GM19438 (cell line): ENCODE results near the gene IRAK3.

Source experiments
- ATAC-seq: cut with Tn5 transposase; IDR thresholded peaks from one replicate; pipeline ENCODE4 v1.9.1; 2021; ENCODE audit warnings: low read depth; ENCODE audit not compliant: unreplicated experiment

The IRAK3 gene

DNA sequence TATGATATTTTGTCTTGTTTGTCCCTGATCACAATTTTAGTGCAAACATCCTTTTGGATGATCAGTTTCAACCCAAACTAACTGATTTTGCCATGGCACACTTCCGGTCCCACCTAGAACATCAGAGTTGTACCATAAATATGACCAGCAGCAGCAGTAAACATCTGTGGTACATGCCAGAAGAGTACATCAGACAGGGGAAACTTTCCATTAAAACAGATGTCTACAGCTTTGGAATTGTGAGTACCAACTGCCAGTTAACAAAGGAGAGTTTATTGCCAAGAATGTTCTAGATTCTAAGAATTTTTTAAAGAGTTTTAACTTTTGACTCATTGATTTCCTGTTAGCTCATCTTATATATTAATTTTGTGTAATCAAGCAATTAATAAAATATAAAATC lies 55.4 kb downstream of the IRAK3 start:
- ATAC-seq: no peak

DNA sequence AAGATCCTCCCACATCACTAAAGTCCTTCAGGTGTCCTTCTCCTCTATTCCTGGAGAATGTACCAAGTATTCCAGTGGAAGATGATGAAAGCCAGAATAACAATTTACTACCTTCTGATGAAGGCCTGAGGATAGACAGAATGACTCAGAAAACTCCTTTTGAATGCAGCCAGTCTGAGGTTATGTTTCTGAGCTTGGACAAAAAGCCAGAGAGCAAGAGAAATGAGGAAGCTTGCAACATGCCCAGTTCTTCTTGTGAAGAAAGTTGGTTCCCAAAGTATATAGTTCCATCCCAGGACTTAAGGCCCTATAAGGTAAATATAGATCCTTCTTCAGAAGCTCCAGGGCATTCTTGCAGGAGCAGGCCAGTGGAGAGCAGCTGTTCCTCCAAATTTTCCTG lies 58.7 kb downstream of the IRAK3 start:
- ATAC-seq: no peak

- no peak for ATAC-seq
These were observed 62.0 kb downstream of the IRAK3 start for GRCh38 chr12:66251049-66251448.

- no peak for ATAC-seq
These were observed 63.8 kb downstream of the IRAK3 start for GRCh38 chr12:66252771-66253170.

DNA sequence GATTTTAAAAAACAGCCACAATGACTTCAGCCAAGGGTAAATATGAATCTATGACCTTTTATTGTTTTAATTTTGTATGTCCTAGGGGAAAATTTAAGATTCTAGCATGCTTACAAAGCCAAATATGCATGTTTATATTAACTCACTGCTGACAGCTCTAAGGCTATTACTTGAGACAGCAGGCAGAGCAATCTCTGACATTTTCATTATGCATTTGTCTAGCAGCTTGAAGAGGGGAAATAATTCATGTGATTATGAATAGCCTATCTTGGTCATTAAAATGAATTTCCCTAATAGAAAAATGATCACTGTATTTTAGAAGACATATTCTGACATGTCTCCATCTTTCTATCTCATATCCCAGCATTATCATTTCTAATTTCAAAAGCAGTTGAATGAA lies 66.7 kb downstream of the IRAK3 start:
- ATAC-seq: no peak

DNA sequence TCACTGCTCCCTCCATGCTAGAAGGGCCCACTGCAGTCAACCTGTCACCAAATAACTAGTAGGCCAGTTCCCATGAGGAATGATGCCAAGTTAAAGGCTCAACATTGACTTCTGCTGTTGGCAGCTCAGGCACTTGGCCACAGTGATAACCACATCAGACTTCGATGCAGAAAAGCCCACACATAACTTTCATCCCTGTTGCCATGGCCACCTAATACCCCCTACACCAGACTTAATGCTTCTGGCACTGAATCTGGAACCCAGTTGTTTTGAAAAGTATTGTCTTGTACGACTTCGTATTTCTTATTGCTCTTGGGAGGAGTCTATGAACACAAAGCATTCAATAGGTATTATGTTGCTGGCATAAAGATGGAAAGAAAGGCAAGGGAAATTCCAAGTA lies 69.0 kb downstream of the IRAK3 start:
- ATAC-seq: no peak

GRCh38 chr12:66262737-66263136 lies 73.7 kb downstream of the IRAK3 start:
- ATAC-seq: no peak

DNA sequence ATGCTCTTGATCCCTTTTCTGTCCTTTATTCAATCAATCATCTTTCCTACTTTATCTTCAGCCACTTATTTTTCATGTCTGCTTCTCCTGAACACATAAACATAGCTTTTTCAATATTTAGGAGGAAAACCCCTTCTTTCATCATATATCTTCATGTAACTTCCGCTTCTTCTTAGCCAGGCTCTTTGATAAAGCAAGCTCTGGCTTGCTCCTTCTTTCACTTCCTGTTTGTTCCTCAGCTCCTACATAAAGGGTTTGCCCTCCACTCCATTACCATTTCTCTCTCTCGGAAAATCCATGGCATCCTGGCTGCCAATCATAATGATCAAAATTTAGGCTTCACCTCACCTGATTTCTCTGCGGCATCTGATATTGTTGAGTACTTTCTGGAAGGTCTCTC lies 79.5 kb downstream of the IRAK3 start:
- ATAC-seq: no peak

DNA sequence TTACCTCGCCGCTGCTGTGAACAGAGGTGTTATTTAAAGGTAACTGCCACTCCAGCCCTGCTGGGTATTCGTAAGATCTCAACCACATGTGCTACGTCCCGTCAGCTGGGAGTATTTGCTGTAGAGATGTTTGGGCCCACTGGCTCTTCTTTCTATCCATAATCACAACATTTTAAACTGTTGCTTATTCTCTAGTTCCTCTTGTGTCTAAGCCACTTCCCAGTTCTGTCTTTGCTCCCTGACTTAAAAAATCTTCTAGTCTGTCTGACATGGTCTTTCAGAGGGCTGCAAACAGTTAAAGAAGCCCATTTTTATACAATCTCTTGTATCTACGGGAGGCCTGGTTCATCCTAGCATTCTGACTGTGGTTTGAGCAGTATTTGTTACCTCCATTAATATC lies 80.1 kb downstream of the IRAK3 start:
- no peak for ATAC-seq

DNA sequence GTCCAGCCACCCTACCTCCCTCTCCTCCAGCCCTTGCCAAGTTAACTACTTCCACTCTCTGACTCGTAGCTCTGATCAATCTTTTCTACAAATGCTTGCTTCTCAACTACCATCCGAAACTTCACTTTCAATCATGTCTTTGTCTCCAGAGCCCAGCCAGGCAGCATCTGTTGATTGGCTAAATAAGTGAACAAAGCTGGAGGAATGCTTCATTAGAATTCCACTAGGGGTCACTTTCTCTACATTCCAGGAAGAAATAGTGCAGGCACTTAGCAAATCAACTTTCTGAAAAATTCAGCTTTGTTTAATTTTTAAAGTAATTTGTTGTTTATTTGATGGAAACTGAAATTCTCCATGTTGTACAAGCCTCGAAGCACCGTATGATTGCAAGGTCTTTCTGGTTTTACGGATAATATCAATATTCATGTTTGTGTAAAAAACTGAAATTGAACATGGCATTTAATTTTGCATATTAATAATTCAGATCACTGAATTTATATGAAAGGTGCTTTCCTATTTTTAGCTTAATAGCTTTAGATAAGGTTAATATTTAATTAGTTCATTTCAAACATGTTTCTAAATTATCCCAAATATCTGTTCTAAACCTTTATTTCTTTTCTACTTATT lies 80.9 kb downstream of the IRAK3 start:
- no peak for ATAC-seq

GRCh38 chr12:66270613-66271012 lies 81.6 kb downstream of the IRAK3 start:
- no peak for ATAC-seq

DNA sequence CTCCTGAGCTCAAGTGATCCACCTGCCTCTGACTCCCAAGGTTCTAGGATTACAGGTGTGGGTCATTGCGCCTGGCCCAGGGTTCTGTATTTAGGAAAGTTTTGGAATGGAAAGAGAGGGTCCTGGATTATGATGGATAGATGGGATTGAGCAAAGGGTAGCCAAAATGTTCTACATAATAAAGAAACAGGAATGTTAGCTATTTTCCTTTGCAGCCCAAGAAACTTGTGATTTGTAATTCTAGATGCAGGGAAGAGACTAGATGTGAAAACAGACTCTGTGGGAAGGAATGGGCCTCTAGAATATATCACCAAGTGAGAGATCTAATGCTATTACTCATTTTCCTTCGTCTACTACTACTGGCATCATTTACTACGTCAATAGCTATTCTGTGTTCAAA lies 83.6 kb downstream of the IRAK3 start:
- ATAC-seq: no peak

GRCh38 chr12:66273147-66273546 lies 84.1 kb downstream of the IRAK3 start:
- ATAC-seq: no peak

GRCh38 chr12:66275040-66275439 lies 86.0 kb downstream of the IRAK3 start:
- ATAC-seq: no peak

DNA sequence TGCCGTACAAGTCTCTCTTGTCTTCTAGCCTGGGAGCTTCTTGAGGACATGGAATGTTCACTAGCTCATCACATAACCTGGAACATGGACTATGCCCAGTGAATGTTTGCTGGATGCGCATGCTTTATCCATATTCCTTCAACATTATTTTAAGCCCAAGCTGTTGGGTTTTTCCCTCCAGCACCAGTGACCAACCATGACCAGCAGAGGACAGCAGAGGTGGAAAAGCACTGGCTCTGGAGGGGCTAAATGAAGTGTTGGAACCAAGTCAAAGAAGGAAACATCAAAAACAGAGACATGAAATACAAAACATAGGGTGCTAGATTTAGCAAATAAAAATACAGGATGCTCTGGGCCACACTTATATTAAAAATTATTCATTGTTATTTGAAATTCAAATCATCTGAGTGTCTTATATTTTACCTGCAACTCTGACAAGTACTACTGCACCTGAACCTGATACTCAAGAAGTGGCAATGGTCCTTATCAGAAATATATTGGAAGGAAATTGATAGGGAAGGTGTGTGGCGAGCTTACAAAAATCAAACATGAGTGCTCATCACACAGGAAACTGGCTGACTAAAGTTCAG lies 90.2 kb downstream of the IRAK3 start:
- ATAC-seq: no peak

- no peak for ATAC-seq
These were observed 91.5 kb downstream of the IRAK3 start for GRCh38 chr12:66280561-66280960.

- ATAC-seq: no peak
These were observed 93.2 kb downstream of the IRAK3 start for GRCh38 chr12:66282244-66282643.

- no peak for ATAC-seq
These were observed 98.3 kb downstream of the IRAK3 start for GRCh38 chr12:66287275-66287674.

DNA sequence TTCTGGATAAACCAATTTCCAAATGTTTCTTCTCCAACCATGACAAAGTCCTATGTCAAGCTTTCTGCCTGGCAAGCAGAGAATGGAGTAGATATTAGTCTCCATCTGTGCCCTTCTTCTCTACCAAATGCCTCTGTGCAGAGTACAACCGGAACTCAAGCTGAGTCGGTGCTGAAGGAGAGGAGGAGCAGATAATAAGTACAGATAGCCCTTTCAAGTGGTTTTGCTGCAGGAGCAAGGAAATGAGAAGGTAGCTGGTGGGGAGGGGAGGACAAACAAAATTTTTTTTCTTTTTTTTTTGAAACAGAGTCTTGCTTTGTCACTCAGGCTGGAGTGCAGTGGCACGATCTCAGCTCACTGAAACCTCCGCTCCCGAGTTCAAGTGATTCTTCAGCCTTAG lies 99.1 kb downstream of the IRAK3 start:
- ATAC-seq: no peak

DNA sequence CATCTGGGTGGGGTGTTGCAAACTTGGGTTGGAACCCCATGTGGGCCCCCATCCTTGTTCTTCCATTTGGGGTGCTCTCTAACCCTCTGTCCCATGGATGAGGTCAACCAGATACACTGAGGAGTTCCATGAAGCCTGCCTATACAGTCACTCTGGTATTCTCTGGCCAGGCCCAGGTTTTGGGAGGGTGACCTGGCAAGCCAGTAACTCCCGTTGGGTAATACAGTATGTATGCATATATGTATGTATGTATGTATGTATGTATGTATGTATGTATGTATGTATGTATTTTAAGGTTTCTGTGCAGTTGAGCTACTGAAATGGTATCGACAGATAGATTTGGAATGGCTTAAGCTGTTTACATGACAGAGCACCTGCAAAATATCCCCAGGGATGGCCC lies 100.5 kb downstream of the IRAK3 start:
- no peak for ATAC-seq

- ATAC-seq: no peak
These were observed 101.7 kb downstream of the IRAK3 start for GRCh38 chr12:66290716-66291200.

GRCh38 chr12:66296176-66296683 lies 107.2 kb downstream of the IRAK3 start:
- no peak for ATAC-seq
